Kidney epithelial cell (primary cell): ENCODE data around the gene C5orf22. TPM values are rescaled to one million over a fixed set of nuclear protein-coding genes. Genes with fewer than 3 reads are reported as not detected.
"Not testable (repeated sequence)": the region's sequence is repeated elsewhere in the genome, so short reads cannot be mapped to it uniquely, and the experiment has no call there.

Source experiments
- DNase-seq: peaks from one replicate; pipeline ENCODE4 v3.0.0-alpha.2; 2010; ENCODE audit warnings: low read depth
- H3K27me3 ChIP-seq: 2 replicates; pipeline ENCODE4 v1.6.0; 2011; ENCODE audit warnings: low read length; ENCODE audit not compliant: control insufficient read depth, insufficient read depth
- H3K36me3 ChIP-seq: 2 replicates; pipeline ENCODE4 v1.5.1; 2011; ENCODE audit warnings: low read length; ENCODE audit not compliant: control insufficient read depth, insufficient read depth
- H3K4me3 ChIP-seq: 2 replicates; pipeline ENCODE4 v1.5.1; 2011; ENCODE audit warnings: low read depth, mild to moderate bottlenecking, control low read depth, low read length
- total RNA-seq: library from RNA; depleted of rRNA; stranded (reverse); fragments of >200 nt; gene quantifications from 2 replicates; pipeline ENCODE4 v1.2.3, GENCODE V29; 2015
- TF ChIP-seq, protein P1 (sequence below): IDR thresholded peaks from 2 replicates; pipeline ENCODE4 v1.5.1; 2011; ENCODE audit warnings: mild to moderate bottlenecking, moderate library complexity, low read length, control low read depth, inconsistent platforms; ENCODE audit not compliant: insufficient read depth, poor library complexity, severe bottlenecking

Gene C5orf22
- total RNA-seq, 1 donor from 2014 or later, result 23.7 TPM

DNA sequence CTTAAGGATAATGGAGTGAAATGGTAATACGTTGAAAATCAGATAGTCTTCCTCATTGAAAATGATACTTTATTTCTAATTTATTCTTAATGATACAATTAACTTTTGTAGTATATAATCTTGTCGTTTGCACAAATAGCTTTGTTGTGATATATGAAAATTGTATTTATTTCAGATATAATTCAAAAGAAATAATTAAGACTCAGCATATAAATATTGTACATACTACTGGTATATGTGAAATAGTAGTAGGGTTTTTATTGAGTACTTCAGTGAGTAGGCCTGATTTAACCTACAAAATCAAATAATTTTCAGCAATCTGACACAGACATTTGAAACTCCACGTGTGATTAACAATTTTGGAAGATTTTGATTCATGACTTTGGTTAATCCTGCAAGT is 4.8 kb downstream of the C5orf22 start:
- TF ChIP-seq, protein P1, sequence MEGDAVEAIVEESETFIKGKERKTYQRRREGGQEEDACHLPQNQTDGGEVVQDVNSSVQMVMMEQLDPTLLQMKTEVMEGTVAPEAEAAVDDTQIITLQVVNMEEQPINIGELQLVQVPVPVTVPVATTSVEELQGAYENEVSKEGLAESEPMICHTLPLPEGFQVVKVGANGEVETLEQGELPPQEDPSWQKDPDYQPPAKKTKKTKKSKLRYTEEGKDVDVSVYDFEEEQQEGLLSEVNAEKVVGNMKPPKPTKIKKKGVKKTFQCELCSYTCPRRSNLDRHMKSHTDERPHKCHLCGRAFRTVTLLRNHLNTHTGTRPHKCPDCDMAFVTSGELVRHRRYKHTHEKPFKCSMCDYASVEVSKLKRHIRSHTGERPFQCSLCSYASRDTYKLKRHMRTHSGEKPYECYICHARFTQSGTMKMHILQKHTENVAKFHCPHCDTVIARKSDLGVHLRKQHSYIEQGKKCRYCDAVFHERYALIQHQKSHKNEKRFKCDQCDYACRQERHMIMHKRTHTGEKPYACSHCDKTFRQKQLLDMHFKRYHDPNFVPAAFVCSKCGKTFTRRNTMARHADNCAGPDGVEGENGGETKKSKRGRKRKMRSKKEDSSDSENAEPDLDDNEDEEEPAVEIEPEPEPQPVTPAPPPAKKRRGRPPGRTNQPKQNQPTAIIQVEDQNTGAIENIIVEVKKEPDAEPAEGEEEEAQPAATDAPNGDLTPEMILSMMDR, result no peak
- no peak overlapping the region for H3K4me3 ChIP-seq
- no peak for DNase-seq
- no peaks in the 10 kb centered on the region for H3K27me3 ChIP-seq
- H3K36me3 ChIP-seq, result no peaks in the 10 kb centered on the region

DNA sequence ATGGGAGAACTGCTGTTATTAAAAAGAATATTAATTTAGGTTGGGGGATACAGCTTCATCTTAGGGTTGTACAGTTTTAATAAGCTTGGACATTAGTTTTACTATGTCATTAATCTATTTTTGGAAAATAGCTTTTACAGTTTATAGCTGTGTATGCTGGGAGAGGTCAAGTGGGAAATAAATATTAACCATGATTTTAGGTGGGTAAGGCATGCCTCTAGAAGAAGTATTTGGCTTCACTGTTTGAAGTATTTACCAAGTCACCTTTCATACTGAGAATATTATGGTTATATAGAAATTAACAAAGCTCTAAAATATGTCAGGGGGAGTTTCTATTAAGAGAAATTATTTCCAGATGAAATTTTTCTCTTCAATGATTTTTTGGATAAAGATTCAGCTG is 5.2 kb downstream of the C5orf22 start:
- Histone ChIP-seq H3K36me3 (no peaks in the 10 kb centered on the region), H3K27me3 (no peaks in the 10 kb centered on the region), H3K4me3 (no peak overlapping the region)
- DNase-seq, result no peak
- TF ChIP-seq, protein P1, result no peak

DNA sequence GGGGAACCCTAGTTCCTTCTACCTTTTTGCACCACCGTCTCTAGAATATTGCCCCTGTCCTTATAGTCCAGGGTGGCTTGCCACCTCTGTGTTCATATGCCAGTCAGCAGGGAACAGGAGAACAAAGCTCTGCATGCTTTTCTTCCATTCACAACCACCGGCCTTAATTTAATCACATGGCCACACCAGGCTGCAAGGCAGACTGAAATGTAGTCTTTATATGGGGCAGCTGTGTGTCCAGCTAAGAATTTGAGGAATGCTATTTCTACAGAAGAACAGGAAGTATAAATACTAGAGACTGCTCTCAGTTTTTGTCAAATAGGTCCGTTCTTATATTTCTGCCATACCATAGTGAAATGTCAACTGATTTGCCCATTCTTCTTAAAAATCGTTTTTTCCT is 5.8 kb downstream of the C5orf22 start:
- TF ChIP-seq, protein P1, result no peak
- no peak overlapping the region for H3K4me3 ChIP-seq
- no peak for DNase-seq
- no peaks in the 10 kb centered on the region for H3K36me3 ChIP-seq
- no peaks in the 10 kb centered on the region for H3K27me3 ChIP-seq

DNA sequence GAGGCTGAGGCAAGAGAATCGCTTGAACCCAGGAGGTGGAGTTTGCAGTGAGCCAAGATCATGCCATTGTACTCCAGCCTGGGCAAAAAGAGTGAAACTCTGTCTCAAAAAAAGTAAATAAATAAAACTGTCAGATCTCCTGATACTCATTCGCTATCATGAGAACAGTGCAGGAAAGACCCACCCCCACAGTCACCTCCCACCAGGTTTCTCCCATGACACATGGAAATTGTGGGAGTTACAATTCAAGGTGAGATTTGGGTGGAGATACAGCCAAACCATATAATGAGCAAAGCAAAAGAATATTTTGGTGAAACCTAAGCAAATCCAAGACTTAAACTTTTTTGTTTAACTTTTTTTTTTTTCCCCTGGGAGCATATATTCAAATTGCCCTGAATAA is 17.0 kb downstream of the C5orf22 start:
- H3K4me3 ChIP-seq, H3K27me3 ChIP-seq, H3K36me3 ChIP-seq, DNase-seq: not testable (repeated sequence)

DNA sequence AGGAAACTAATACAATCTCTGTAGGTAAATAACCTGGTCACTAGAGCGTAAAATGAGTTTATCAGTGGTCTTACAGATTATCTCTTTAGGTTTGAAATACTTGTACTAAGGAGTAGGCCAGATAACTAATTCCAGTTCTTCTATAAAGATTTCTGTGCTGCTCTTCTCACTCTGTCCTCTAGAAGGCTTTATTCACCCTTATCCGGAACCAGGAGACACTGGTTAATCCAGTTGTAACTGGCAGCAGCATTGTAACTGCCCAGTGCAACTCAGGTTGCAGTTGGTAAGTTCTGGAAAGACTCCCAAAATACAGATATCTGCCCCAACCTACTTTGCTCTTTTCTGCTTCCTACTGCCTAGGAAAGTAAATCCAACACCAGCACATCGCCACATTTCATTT is 19.8 kb downstream of the C5orf22 start:
- Histone ChIP-seq H3K36me3 (no peaks in the 10 kb centered on the region), H3K27me3 (no peaks in the 10 kb centered on the region), H3K4me3 (no peak overlapping the region)
- TF ChIP-seq, protein P1, result no peak
- DNase-seq, result no peak

DNA sequence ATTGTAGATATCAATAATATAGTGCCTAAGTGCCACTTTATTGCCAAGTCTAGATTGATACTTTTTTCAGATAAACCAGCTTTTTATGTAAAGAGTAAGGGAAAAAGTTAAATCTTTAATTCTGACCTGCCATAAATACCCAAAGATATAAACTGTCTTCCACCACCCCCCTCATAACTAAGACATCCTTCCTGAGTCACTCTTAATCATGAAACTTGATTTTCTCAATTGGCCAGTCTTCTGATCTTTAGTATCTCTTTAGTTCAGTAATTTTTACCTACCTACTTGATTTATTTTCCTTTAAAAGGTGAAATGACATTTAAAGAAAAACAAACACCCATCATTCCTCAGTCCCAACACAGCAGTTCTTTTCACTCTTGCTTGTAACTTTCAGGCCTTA is 21.8 kb downstream of the C5orf22 start:
- Histone ChIP-seq H3K27me3 (no peaks in the 10 kb centered on the region), H3K36me3 (no peaks in the 10 kb centered on the region), H3K4me3 (no peak overlapping the region)
- TF ChIP-seq, protein P1, result no peak
- no peak for DNase-seq
